Thyroid gland (tissue), 4 donors: ENCODE results near the gene RASGRF2.

ENCODE experiments used
- POLR2A ChIP-seq, 2 donors: fragments of 450-650 bp; IDR thresholded peaks; one replicate each; pipeline ENCODE4 v1.6.1; 2017; ENCODE audit warnings: antibody characterized with exemption in 2 of 2, mild to moderate bottlenecking in 2 of 2, moderate library complexity in 1 of 2
- TF ChIP-seq, protein P1 (sequence below), 6 experiments: fragments of 200-600 bp in 3 of 6; fragments of 450-650 bp in 3 of 6; sonication (generic) in 3 of 6; IDR thresholded peaks; one replicate each; pipeline ENCODE4 v1.5.1; 2016 to 2019; ENCODE audit warnings: antibody characterized with exemption in 6 of 6, mild to moderate bottlenecking in 2 of 6, inconsistent platforms in 1 of 6, moderate library complexity in 1 of 6

DNA sequence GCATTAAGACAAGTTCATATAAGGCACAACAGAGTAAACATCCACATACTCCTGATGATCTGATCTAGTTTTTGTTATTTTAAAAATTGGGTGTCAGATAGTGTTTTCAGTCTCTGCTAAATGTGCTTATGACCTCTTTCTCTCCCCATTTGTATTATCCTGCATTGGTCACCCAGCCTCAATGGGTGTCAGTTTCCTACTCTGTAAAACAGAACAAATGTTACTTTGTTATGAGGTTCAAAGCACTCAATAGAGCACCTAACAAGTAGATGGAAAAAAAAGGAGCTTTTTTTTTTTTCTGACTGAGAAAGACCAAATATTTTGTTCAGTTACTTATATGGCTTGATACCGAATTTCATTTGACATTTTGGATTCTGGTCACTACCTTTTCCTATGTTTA is 33.6 kb upstream of the RASGRF2 start:
- TF ChIP-seq, protein P1, sequence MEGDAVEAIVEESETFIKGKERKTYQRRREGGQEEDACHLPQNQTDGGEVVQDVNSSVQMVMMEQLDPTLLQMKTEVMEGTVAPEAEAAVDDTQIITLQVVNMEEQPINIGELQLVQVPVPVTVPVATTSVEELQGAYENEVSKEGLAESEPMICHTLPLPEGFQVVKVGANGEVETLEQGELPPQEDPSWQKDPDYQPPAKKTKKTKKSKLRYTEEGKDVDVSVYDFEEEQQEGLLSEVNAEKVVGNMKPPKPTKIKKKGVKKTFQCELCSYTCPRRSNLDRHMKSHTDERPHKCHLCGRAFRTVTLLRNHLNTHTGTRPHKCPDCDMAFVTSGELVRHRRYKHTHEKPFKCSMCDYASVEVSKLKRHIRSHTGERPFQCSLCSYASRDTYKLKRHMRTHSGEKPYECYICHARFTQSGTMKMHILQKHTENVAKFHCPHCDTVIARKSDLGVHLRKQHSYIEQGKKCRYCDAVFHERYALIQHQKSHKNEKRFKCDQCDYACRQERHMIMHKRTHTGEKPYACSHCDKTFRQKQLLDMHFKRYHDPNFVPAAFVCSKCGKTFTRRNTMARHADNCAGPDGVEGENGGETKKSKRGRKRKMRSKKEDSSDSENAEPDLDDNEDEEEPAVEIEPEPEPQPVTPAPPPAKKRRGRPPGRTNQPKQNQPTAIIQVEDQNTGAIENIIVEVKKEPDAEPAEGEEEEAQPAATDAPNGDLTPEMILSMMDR (IDR thresholded peaks at IDR 0.05) = no peak
- TF ChIP-seq POLR2A (IDR thresholded peaks at IDR 0.05) = no peak
